Smooth muscle cell (in vitro differentiated cells): ENCODE data around the gene ZBTB7C. TPM values are rescaled to one million over a fixed set of nuclear protein-coding genes. Genes with fewer than 3 reads are reported as not detected.

Experiments used
- DNase-seq: peaks from one replicate; lab custom pipeline; 2025; ENCODE audit not compliant: unreplicated experiment; lab: John Stamatoyannopoulos, UW
- H2AFZ ChIP-seq: fragments of 200-600 bp; sonication (generic); 2 replicates; pipeline ENCODE4 v1.6.0; 2016; ENCODE audit warnings: antibody characterized with exemption, low read depth, mild to moderate bottlenecking
- H3F3A ChIP-seq: fragments of 200-600 bp; sonication (generic); 2 replicates; pipeline ENCODE4 v1.6.0; 2017; ENCODE audit warnings: antibody characterized with exemption, low read depth
- H3K27ac ChIP-seq: fragments of 200-600 bp; sonication (generic); 2 replicates; pipeline ENCODE4 v1.5.1; 2016; ENCODE audit warnings: low read depth, mild to moderate bottlenecking
- H3K27me3 ChIP-seq: fragments of 200-600 bp; sonication (generic); 2 replicates; pipeline ENCODE4 v1.6.1; 2016; ENCODE audit warnings: low read depth, mild to moderate bottlenecking
- H3K36me3 ChIP-seq: fragments of 200-600 bp; sonication (generic); 2 replicates; pipeline ENCODE4 v1.5.1; 2016; ENCODE audit warnings: low read depth
- H3K4me1 ChIP-seq: fragments of 200-600 bp; sonication (generic); 2 replicates; pipeline ENCODE4 v1.5.1; 2016; ENCODE audit warnings: low read depth
- H3K4me2 ChIP-seq: fragments of 200-600 bp; sonication (generic); 2 replicates; pipeline ENCODE4 v1.6.0; 2016; ENCODE audit warnings: mild to moderate bottlenecking
- H3K4me3 ChIP-seq: fragments of 200-600 bp; sonication (generic); 2 replicates; pipeline ENCODE4 v1.5.1; 2016; ENCODE audit warnings: mild to moderate bottlenecking
- H3K79me2 ChIP-seq: fragments of 200-600 bp; sonication (generic); 2 replicates; pipeline ENCODE4 v1.6.0; 2016; ENCODE audit warnings: low read depth, mild to moderate bottlenecking
- H3K9ac ChIP-seq: fragments of 200-600 bp; sonication (generic); 2 replicates; pipeline ENCODE4 v1.6.0; 2016; ENCODE audit warnings: low read depth
- H3K9me3 ChIP-seq: fragments of 200-600 bp; sonication (generic); replicated peaks from 2 replicates; pipeline ENCODE4 v1.5.1; 2016; ENCODE audit warnings: low read depth
- H4K20me1 ChIP-seq: fragments of 200-600 bp; sonication (generic); 2 replicates; pipeline ENCODE4 v1.6.0; 2016; ENCODE audit warnings: low read depth
- CTCF ChIP-seq: fragments of 200-600 bp; sonication (generic); IDR thresholded peaks from 2 replicates; pipeline ENCODE4 v1.5.1; 2017; ENCODE audit warnings: borderline replicate concordance, mild to moderate bottlenecking, antibody characterized with exemption; ENCODE audit not compliant: insufficient read depth, poor library complexity, severe bottlenecking
- WGBS: methylation state at CpG from one replicate; pipeline ENCODE4 v1.1.7; 2016; ENCODE audit warnings: low lambda C conversion rate; 5-methylcytosine and 5-hydroxymethylcytosine counted together
- polyA plus RNA-seq: library from polyadenylated mRNA; unstranded; fragments of >200 nt; fragmentation: Nextera tagmentation; extraction: Ambion mirVana; gene quantifications from 2 replicates; pipeline ENCODE4 v1.2.1, GENCODE V29; 2016
- total RNA-seq: library from RNA; depleted of rRNA; stranded (reverse); fragments of >200 nt; gene quantifications from 2 replicates; pipeline ENCODE4 v1.2.3, GENCODE V29; 2014

ZBTB7C gene
- total and polyA plus RNA-seq, 2 experiments from 2014 or later: 0.48 to 0.63 TPM

- TF ChIP-seq CTCF: no peak
- H2AFZ ChIP-seq: no peak overlapping the region
Observed at GRCh38 chr18:48394176-48394575, 15.0 kb downstream of the ZBTB7C start.

GRCh38 chr18:48393776-48394175, 15.4 kb downstream of the ZBTB7C start:
- Histone ChIP-seq H3K79me2 (no peaks in the 10 kb centered on the region), H4K20me1 (no peaks in the 10 kb centered on the region), H3K27me3 (peaks cover 19% of the 10 kb centered on the region), H3K9me3 (no peaks in the 10 kb centered on the region), H3K4me3 (no peak overlapping the region), H3K4me2 (no peak overlapping the region), H3K36me3 (no peaks in the 10 kb centered on the region), H3K27ac (no peak overlapping the region), H3K9ac (no peak overlapping the region), H3F3A (no peaks in the 10 kb centered on the region), H2AFZ (no peak overlapping the region), H3K4me1 (peaks cover 6% of the 10 kb centered on the region)
- WGBS: 0% methylated on average over 1 of the region's 1 CpG
- TF ChIP-seq CTCF: no peak
- DNase-seq: no peak

More at GRCh38 chr18:48394176-48394575, 15.0 kb downstream of the ZBTB7C start:
- H3K9me3 ChIP-seq: no peaks in the 10 kb centered on the region
- no peak overlapping the region for H3K27ac ChIP-seq
- no peaks in the 10 kb centered on the region for H4K20me1 ChIP-seq
- H3K4me3 ChIP-seq: no peak overlapping the region
- no peaks in the 10 kb centered on the region for H3F3A ChIP-seq
- peaks cover 6% of the 10 kb centered on the region for H3K4me1 ChIP-seq
- no peak for DNase-seq
- WGBS: 72% methylated on average over 5 of the region's 5 CpGs
- H3K36me3 ChIP-seq: no peaks in the 10 kb centered on the region
- no peaks in the 10 kb centered on the region for H3K79me2 ChIP-seq
- no peak overlapping the region for H3K4me2 ChIP-seq
- H3K9ac ChIP-seq: no peak overlapping the region
- H3K27me3 ChIP-seq: peaks cover 19% of the 10 kb centered on the region

GRCh38 chr18:48393170-48393569, 16.0 kb downstream of the ZBTB7C start:
- Histone ChIP-seq H3K36me3 (no peaks in the 10 kb centered on the region), H3K4me1 (peaks cover 6% of the 10 kb centered on the region), H3F3A (no peaks in the 10 kb centered on the region), H3K9me3 (no peaks in the 10 kb centered on the region), H3K9ac (no peak overlapping the region), H4K20me1 (no peaks in the 10 kb centered on the region), H2AFZ (no peak overlapping the region), H3K4me3 (no peak overlapping the region), H3K4me2 (no peak overlapping the region), H3K79me2 (no peaks in the 10 kb centered on the region), H3K27me3 (peaks cover 19% of the 10 kb centered on the region), H3K27ac (no peak overlapping the region)
- WGBS: 97% methylated on average over 5 of the region's 5 CpGs
- no peak for TF ChIP-seq CTCF
- DNase-seq: no peak

GRCh38 chr18:48392268-48392667, 16.9 kb downstream of the ZBTB7C start:
- no peak for DNase-seq
- Histone ChIP-seq H3K9ac (no peak overlapping the region), H2AFZ (peak overlapping the region; percentile 60), H3F3A (no peaks in the 10 kb centered on the region), H3K9me3 (no peaks in the 10 kb centered on the region), H3K36me3 (no peaks in the 10 kb centered on the region), H3K4me3 (no peak overlapping the region), H3K4me1 (peaks cover 6% of the 10 kb centered on the region), H3K27ac (no peak overlapping the region), H3K79me2 (no peaks in the 10 kb centered on the region), H3K27me3 (peaks cover 11% of the 10 kb centered on the region), H4K20me1 (no peaks in the 10 kb centered on the region), H3K4me2 (peak overlapping the region; percentile 50)
- TF ChIP-seq CTCF: no peak
- WGBS: 25% methylated on average over 1 of the region's 1 CpG
